Measurements from ENCODE around the gene TMEM240.
"Not testable (repeated sequence)": the region's sequence is repeated elsewhere in the genome, so short reads cannot be mapped to it uniquely, and the experiment has no call there.

TMEM240 gene

DNA sequence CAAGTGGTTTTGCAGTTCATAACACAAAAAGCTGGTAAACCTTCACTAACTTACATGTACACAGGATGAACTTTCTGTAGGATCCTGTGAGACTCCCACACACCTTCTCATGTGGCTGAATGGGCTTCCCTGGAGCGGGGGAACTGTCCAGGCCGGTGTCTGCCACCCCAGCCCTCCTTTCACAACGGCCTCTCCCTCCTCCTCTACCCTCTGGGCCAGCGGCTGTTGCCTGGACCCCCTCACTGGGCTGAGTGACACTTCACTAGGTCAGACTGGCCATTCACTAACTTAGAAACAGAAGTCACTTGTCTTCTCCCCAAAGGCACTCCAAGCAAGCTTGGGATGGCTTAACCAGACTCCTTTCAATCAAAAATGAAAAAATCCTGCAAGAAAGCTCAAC lies 18.2 kb upstream of the TMEM240 start:
- no peak for DNase-seq (ENCODE audit: extremely low read depth in 1 of 2, low read depth in 1 of 2)

DNA sequence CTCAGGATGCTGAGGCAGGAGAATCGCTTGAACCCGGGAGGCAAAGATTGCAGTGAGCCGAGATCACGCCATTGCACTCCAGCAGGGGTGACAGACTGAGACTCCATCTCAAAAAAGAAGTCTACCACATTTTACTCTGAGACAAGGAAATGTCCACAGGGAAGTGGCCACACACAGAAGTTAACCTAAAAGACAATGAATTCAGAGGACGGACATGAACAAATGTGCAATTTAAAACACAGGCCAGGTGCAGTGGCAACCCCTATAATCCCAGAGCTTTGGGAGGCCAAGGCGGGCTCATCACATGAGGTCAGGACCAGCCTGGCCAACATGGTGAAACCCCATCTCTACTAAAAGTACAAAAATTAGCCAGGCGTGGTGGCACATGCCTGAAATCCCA lies 17.3 kb upstream of the TMEM240 start:
- not testable (repeated sequence) for DNase-seq (ENCODE audit: extremely low read depth in 1 of 2, low read depth in 1 of 2)

DNA sequence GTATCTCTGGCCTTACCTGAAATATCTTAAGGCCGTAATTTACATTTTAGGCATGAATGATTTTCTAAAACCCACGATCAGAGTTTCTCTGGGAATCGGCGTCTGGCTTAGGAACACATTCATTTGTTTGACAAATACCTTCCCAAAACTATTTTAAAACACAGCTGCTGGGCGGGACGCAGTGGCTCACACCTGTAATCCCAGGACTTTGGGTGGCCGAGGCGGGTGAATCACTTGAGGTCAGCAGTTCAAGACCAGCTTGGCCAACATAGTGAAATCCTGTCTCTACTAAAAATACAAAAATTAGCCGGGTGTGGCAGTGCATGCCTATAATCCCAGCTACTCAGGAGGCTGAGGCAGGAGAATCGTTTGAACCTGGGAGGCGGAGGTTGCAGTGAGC lies 16.5 kb upstream of the TMEM240 start:
- not testable (repeated sequence) for DNase-seq (ENCODE audit: extremely low read depth in 1 of 2, low read depth in 1 of 2)

DNA sequence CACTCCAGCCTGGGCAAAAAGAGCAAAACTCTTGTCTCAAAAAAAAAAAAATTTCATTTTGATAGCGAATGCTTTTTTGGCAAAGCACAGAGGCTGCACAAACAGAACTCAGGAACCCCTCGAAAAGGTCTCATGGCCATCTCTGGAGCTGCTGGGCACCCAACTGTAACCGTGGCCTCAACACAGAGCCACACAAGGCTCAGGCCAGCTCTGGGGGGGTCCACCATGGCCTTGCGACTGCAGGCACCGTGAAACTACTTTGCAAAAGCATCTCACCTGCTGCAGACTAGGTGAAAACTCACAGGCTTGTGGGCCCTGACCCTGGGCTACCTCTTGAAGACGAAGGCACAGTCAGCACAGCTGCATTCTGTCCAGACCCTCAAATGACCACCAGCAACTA lies 16.1 kb upstream of the TMEM240 start:
- no peak for DNase-seq (ENCODE audit: extremely low read depth in 1 of 2, low read depth in 1 of 2)

DNA sequence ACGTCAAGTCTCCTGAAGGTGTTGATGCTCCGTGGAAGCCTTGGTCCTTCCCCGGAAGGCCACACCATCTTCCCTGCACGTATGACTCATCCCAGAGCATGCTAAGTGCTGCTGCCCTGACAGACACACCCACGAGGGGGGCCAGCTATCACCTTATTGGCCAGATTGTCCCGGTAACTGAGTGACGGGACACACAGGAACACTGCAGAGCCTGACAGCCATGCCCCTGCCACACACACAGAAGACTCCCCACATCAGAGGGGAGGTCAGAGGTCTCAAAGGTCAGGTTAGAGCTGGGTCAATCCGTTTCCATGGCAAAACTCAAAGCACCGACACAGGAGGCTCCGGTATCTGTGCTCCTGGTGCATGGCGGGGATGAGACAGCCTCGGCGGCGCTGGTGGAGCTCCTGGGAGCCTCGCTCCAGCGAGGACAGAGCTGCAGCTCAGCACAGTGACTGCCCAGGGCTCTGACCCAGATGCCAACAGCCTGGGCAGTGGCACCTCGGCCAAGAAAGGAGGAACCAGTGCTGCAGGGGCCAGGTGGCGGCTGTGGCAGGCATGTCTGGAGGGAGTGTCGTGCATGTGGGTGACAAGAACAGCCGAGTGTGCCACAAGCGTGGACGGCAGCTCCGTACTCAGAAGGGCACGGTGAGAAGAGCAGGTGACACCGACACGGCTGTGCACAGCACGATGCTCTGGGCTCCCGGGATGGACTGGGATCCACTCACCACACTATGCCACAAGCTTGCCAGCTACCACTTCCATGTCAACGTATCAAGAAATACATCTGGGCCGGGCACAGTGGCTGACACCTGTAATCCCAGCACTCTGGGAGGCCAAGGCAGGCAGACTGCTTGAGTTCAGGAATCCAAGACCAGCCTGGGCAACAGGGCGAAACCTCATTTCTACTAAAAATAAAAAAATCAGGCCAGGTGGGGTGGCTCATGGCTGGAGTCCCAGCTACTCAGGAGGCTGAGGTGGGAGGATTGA lies 14.8 kb upstream of the TMEM240 start:
- DNase-seq (ENCODE audit: extremely low read depth in 1 of 2, low read depth in 1 of 2) = no peak

DNA sequence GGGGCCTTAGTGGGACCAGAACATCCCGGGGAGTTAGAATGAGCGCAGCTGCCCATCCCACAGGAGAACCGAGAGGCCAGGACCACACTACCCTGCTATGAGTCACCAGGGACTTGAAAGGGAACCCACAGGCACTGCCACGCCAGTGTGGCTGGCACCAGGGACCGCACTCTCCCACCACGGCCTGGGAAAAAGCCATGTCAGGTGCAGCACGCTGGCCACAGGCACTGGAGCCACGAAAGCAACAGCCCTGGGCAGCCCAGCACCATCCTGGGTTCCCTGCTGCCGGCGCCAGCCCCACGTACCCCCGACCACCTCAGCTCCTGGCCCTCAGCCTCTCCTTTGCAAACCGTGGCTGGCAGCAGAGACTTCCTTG lies 14.1 kb upstream of the TMEM240 start:
- no peak for DNase-seq (ENCODE audit: extremely low read depth in 1 of 2, low read depth in 1 of 2)

DNA sequence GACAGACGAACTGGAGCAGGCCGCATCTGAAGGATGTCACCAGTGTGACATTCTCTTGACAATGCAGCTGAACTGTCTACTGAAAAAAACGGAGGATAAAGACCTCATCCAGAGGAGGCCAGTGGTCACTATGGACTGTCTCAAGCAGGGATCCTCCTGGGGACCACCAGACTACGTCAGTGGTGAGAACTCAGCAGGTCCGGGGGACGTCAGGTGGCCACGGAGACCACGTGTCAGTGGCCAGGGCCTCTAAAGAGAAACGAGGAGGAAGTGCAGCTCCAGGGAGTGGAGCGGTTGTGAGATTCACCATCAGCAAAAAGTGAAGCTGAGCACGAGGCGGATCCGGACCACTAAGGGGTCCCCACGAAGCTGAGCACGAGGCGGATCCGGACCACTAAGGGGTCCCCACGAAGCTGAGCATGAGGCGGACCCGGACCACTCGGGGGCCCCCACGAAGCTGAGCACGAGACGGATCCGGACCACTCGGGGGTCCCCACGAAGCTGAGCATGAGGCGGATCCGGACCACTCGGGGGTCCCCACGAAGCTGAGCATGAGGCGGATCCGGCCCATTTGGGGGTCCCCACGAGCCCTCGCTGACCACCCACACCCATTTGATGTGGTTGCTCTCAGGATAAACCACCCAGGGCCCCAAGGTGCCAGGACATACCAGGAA lies 13.5 kb upstream of the TMEM240 start:
- DNase-seq (ENCODE audit: extremely low read depth in 1 of 2, low read depth in 1 of 2) = no peak

DNA sequence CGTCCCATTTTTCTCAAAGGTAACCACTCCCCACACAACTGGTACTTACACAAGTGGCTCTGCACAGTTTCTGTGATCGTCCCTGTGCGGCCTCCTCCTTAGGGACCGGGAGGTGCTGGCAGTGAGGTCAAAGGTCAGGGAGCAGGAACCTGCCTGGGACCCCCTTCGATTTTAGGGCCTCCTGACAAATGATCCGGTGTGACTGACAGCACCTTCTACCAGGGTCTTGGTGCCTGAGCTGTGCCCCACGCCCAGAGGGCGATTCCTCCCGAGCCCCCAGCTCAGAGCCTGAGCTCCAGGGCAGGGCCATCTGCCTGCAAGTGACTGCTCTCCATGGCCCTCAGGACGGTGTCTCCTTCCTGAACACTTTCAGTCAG lies 11.8 kb upstream of the TMEM240 start:
- DNase-seq (ENCODE audit: extremely low read depth in 1 of 2, low read depth in 1 of 2) = no peak

DNA sequence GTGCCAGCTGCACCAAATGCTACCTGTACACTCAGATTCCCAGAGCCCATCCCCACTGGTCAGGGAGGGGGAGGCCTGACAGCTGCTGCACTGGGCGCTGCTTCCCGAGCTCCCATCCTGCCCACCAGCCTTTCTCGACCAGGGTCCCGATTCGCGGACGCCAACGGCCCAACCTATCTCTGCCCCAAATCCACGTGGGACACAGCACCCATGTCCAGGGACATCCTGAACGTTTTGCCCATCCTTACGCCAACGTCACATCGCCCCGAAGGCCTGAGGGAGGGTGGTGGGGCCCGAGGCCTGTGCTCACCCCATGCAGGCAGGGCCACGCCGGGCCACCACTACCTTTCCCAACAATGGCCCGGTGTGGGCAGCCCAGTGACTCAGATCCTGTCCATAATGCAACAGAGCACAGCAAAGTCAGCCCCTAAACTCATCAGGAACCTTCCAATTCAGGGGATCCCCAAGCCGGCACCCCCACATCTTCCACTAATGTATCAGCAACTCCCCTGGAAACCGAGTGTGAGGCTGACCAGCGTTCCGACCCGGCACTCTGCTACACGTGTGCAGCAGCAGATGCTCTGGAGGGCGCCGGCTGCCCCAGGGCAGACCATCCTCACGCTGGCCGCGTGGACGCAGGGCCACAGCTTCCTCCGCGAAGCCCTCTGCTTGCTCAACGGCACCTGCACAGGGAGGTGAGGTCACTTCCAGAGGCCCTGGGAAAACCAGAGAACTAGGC lies 11.3 kb upstream of the TMEM240 start:
- no peak for DNase-seq (ENCODE audit: extremely low read depth in 1 of 2, low read depth in 1 of 2)

DNA sequence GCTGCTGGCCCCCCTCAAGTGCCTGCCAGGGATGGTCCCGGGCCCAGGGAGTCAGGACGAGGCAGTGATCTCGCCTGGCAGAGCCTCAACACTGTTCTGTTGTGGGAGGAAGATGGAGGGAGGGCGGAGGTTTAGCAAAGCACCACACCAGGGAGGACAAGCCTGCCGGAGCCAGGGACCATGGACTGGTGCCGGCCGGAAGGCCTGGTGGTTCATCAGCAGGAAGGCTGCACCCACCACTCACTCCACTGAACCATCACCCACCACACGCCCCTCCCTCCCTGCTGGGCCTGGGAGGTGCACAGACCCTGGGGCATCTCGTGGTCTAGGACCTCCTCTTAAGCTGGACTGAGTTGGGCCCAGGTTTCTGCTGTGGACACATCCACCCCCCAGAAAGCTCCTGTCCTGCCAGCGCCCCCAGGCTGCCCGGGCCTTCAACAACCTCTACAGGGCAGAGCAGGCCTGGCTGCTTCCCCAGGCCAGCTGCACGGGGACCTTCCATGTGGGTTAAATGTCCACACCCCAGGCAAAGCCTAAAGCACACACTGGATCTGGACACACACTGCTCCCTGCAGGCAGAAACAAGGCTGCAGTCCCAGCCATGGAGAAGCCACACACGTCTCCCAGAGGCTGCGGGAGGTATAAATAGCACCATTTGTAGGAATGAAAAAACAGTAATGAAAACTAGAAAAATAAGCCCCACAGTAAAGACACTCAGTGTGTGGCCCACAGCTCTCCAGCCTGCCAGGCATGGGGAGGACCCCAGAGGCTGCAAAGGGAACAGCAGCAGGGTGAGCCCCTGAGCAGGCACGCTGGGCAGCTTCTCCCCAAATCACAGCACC lies 10.4 kb upstream of the TMEM240 start:
- no peak for DNase-seq (ENCODE audit: extremely low read depth in 1 of 2, low read depth in 1 of 2)

DNA sequence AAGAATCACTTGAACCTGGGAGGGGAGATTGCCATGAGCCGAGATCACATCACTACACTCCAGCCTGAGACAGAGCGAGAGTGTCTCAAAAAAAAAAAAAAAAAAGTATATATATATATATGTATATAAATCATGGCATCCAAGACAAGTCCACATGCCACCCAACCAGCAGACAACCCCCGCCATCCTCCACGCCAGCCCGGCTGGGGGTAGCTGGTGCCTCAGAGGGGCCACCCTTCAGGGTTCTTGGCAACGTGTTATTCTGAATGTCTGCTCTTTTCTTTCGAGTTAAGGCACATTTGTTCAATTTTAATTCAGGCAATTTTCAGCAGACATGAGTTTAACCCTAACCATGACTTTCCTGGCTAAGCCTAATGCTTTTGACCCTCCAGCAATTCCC lies 9.7 kb upstream of the TMEM240 start:
- DNase-seq (ENCODE audit: extremely low read depth in 1 of 2, low read depth in 1 of 2) = no peak

DNA sequence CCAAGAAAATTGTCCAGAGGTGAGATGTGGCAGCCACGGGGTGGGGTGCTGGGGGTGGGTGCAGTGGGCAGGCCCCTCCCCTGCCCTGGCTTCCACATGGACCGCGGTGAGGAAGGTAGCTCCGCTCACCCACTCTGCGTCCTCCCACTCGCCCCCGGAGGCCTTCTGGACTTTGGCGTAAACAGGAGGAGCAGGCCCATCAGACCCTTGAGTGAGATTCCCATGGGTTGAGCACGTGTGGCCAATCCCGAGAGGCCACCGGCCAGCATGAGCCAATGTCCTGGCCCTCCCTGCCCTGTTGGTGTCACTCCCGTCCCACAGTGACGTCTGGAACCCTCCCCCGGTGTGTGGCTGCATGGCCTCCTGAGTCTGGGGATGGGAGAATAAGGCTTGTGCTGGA lies 8.2 kb upstream of the TMEM240 start:
- DNase-seq (ENCODE audit: extremely low read depth in 1 of 2, low read depth in 1 of 2) = no peak

DNA sequence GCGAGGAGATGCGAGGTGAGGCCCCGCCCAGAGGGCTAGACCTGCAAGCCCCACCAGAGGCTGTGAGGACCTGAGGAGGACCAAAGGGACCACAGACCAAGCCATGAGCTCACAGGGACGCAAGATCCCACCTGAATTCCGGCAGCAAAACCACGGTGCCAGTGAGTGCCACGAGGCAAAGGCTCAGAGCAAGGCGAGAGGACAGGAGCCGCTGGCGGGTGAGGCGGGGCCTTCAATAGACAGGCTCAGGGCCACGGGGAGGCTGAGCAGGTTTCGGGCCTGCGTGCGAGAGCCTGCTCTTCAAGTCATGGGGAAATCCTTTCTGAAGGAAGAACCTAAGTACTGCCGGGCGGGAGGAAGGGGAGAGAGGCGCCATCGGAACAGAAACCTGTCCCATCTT lies 7.1 kb upstream of the TMEM240 start:
- no peak for DNase-seq (ENCODE audit: extremely low read depth in 1 of 2, low read depth in 1 of 2)

DNA sequence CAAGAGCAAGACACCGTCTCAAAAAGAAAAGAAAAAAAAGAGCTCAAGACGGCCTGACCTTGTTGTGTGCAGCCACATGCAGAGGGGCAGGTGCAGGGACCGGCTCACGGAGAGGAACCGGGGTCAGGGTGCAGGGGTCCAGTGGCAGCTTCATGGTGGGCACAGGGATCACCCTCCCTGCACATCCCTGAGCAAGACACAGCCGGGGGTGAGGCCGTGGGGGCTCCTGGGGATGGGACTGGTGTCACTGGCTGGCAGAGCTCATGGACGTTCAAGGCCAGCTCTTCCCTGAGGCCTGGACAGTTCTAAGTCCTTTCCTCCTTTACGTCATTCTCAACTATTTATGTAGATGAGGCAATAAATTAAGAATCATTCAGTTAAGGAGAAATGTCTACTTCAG lies 6.6 kb upstream of the TMEM240 start:
- DNase-seq (ENCODE audit: extremely low read depth in 1 of 2, low read depth in 1 of 2) = no peak

DNA sequence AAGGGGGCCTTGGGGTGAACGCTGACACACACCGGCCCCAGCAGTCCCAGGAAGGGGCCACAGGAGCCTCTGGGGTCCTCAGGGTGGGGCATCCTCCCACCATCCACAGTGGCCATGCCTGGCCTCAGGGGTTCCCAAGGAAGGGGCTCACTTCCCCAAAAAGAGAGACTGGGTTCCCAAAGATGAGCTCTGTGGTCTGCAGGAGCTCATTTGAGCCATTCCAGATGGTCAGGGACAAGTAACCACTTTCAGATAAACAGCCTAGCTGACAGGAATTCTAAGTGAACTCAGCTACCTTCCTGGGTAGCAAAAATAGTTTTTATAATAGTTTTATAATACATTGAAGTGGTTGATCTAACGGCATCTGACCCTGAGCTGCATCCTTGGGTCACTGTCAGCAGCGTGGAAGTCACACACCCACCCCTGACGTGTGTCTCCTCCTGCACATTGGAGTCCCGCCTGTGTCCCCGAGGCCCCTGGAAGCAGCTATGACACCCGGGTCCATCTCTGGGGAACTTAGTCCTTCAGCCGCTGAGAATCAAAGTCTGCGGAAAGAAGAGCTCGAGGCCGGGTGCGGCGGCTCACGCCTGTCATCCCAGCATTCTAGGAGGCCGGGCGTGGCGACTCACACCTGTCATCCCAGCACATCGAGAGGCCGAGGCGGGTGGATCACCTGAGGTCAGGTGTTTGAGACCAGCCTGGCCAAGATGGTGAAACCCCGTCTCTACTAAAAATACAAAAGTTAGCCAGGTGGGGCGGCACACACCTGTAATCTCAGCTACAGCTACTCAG lies 5.7 kb upstream of the TMEM240 start:
- DNase-seq (ENCODE audit: extremely low read depth in 1 of 2, low read depth in 1 of 2) = no peak

DNA sequence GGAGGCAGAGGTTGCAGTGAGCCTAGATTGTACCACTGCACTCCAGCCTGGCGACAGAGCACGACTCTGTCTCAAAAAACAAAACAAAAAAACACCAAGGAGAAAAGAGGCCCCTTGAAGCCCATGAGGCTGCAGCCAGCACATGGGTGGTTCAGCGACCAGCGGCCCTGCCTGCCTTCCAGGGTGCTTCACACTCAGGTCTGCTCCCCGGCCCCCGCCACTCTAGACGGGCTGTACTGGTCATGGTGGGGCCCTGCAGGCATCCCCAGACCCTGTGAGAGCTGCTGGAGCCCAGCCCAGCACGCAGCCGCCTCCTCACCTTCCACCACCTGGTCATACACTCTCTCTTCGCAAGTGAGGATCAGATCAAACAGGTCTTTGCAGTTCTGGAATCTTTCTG lies 4.1 kb upstream of the TMEM240 start:
- DNase-seq (ENCODE audit: extremely low read depth in 1 of 2, low read depth in 1 of 2) = no peak

DNA sequence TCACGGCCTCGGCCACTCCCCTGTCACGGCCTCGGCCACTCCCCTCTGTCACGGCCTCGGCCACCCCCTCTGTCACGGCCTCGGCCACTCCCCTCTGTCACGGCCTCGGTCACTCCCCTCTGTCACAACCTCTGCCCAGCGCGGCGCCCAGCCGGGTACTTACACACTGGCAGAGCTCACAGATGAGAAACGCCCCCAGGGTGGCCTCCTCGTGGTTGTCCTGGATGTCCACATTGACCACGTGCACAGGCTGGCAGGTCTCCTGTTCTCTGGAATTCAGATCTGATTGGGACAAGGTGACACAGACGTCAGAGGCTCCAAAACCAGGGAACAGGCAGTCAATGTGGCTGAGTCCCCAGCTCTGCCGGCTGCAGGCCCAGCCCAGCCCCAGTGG lies 3.3 kb upstream of the TMEM240 start:
- DNase-seq (ENCODE audit: extremely low read depth in 1 of 2, low read depth in 1 of 2) = no peak

DNA sequence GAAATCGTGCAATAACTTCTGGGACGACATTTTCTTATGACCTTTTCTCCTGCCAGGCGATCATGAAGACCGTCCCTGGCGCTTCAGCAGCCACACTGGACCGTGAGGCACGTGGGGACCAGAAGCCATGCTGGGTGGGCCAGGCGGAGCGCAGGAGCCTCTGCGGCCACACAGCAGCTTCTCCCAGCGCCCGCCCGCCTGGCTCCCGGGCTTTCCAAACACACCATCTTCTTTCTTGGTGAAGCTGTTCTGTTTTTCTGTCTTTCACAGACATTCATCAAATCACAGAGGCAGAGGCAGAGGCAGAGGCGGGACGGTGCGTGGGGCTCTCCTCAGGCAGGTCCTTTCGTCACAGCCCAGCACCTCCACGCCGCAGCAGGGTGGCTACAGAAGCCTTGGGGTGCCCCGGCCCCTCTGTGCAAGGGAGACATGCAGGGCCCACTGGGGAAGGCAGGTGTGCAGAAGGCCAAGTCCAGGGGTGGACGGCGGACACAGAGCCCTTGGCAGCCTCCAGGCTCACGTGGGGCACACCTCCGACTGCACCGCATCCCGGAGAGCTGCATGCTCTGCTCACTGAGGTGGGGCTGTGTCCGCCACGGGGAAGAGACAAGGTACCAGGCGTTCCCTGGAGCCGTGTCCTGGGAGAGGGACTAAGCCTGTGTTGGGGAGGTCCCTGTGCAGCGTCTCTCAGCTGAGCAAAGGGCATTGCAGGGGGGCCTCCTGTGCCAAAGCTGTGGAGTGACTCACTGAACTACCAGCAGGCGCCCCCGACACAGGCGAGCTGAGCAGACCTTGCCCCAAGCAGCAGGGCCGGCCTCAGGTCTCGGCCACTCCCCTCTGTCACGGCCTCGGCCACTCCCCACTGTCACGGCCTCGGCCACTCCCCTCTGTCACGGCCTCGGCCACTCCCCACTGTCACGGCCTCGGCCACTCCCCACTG lies 2.6 kb upstream of the TMEM240 start:
- no peak for DNase-seq (ENCODE audit: extremely low read depth in 1 of 2, low read depth in 1 of 2)
